Lower leg skin (tissue), 3 donors: ENCODE data around the gene WDR27.
"Not testable (repeated sequence)": the region's sequence is repeated elsewhere in the genome, so short reads cannot be mapped to it uniquely, and the experiment has no call there.

Source experiments
- POLR2A ChIP-seq, 2 donors: fragments of 450-650 bp; IDR thresholded peaks; one replicate each; pipeline ENCODE4 v1.6.1; 2016 to 2017; ENCODE audit warnings: antibody characterized with exemption in 2 of 2, mild to moderate bottlenecking in 1 of 2, moderate library complexity in 1 of 2
- TF ChIP-seq, protein P1 (sequence below), 3 donors: fragments of 450-650 bp; IDR thresholded peaks; one replicate each; pipeline ENCODE4 v1.5.1; 2016; ENCODE audit warnings: antibody characterized with exemption in 3 of 3, mild to moderate bottlenecking in 3 of 3, moderate library complexity in 2 of 3

DNA sequence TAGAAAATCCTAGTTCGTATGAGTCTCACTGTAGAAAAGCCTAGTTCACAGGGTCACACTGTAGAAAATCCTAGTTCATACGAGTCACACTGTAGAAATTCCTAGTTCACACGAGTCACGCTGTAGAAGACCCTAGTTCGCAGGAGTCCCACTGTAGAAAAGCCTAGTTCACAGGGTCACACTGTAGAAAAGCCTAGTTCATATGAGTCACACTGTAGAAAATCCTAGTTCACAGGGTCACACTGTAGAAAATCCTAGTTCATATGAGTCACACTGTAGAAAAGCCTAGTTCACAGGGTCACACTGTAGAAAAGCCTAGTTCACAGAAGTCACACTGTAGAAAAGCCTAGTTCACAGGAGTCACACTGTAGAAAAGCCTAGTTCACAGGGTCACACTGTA is 56.4 kb downstream of the WDR27 start:
- TF ChIP-seq, protein P1, sequence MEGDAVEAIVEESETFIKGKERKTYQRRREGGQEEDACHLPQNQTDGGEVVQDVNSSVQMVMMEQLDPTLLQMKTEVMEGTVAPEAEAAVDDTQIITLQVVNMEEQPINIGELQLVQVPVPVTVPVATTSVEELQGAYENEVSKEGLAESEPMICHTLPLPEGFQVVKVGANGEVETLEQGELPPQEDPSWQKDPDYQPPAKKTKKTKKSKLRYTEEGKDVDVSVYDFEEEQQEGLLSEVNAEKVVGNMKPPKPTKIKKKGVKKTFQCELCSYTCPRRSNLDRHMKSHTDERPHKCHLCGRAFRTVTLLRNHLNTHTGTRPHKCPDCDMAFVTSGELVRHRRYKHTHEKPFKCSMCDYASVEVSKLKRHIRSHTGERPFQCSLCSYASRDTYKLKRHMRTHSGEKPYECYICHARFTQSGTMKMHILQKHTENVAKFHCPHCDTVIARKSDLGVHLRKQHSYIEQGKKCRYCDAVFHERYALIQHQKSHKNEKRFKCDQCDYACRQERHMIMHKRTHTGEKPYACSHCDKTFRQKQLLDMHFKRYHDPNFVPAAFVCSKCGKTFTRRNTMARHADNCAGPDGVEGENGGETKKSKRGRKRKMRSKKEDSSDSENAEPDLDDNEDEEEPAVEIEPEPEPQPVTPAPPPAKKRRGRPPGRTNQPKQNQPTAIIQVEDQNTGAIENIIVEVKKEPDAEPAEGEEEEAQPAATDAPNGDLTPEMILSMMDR (IDR thresholded peaks at IDR 0.05): not testable (repeated sequence)
- TF ChIP-seq POLR2A (IDR thresholded peaks at IDR 0.05): not testable (repeated sequence)
